ENCODE results near the gene RASSF8.
"Not testable (repeated sequence)": the region's sequence is repeated elsewhere in the genome, so short reads cannot be mapped to it uniquely, and the experiment has no call there.

The RASSF8 gene

GRCh38 chr12:26031827-26032226 lies 73.3 kb downstream of the RASSF8 start:
- no peak for DNase-seq

GRCh38 chr12:26032290-26032689 lies 73.8 kb downstream of the RASSF8 start:
- DNase-seq: no peak

- DNase-seq: no peak
These were observed 74.3 kb downstream of the RASSF8 start for GRCh38 chr12:26032719-26033241.

GRCh38 chr12:26034371-26035142 lies 76.1 kb downstream of the RASSF8 start:
- DNase-seq: no peak

GRCh38 chr12:26036877-26037276 lies 78.4 kb downstream of the RASSF8 start:
- no peak for DNase-seq

- DNase-seq: no peak
These were observed 79.2 kb downstream of the RASSF8 start for GRCh38 chr12:26037615-26038220.

- DNase-seq: no peak
These were observed 84.2 kb downstream of the RASSF8 start for GRCh38 chr12:26042645-26043044.

GRCh38 chr12:26043135-26044006 lies 84.9 kb downstream of the RASSF8 start:
- no peak for DNase-seq

GRCh38 chr12:26044007-26044394 lies 85.5 kb downstream of the RASSF8 start:
- DNase-seq: no peak

- no peak for DNase-seq
These were observed 86.1 kb downstream of the RASSF8 start for GRCh38 chr12:26044592-26044991.

- no peak for DNase-seq
These were observed 87.7 kb downstream of the RASSF8 start for GRCh38 chr12:26046203-26046602.

- DNase-seq: no peak
These were observed 88.4 kb downstream of the RASSF8 start for GRCh38 chr12:26046906-26047305.

GRCh38 chr12:26047401-26048226 lies 89.1 kb downstream of the RASSF8 start:
- no peak for DNase-seq

- no peak for DNase-seq
These were observed 94.2 kb downstream of the RASSF8 start for GRCh38 chr12:26052652-26053051.

GRCh38 chr12:26054383-26054782 lies 95.9 kb downstream of the RASSF8 start:
- no peak for DNase-seq

GRCh38 chr12:26055087-26055486 lies 96.6 kb downstream of the RASSF8 start:
- DNase-seq: no peak

GRCh38 chr12:26056335-26056734 lies 97.9 kb downstream of the RASSF8 start:
- DNase-seq: no peak

GRCh38 chr12:26057271-26057670 lies 98.8 kb downstream of the RASSF8 start:
- DNase-seq: not testable (repeated sequence)

GRCh38 chr12:26058308-26058707 lies 99.8 kb downstream of the RASSF8 start:
- no peak for DNase-seq

GRCh38 chr12:26058818-26059217 lies 100.3 kb downstream of the RASSF8 start:
- DNase-seq: no peak

- DNase-seq: no peak
These were observed 103.5 kb downstream of the RASSF8 start for GRCh38 chr12:26062006-26062405.

GRCh38 chr12:26062566-26062965 lies 104.1 kb downstream of the RASSF8 start:
- DNase-seq: no peak

- DNase-seq: no peak
These were observed 107.0 kb downstream of the RASSF8 start for GRCh38 chr12:26065451-26065850.
